GM21390 (cell line): ENCODE measurements around the gene SLITRK1.

Source experiments
- ATAC-seq: cut with Tn5 transposase; IDR thresholded peaks from one replicate; pipeline ENCODE4 v1.9.1; 2021; ENCODE audit not compliant: unreplicated experiment

SLITRK1 gene

DNA sequence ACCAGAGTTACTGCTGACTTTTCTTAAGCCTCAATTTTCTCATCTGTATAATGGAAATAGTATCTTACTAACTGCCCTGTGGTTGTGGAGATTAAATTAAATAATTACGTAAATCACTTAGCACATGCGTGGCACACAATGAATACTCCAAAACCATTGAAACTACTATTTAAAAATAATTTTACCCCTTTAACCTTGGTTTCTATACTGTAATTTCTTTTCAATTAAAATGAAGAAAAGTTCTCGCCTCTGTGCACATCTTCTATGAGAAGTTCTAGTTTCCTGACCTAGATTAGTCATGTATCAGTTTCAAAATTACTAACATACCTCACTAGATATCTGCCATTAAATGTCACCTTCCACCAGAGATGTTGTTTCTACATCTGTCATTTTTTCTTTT lies 5.7 kb downstream of the SLITRK1 start:
- peak; percentile 97 for ATAC-seq

- no peak for ATAC-seq
Measured at GRCh38 chr13:83867708-83868107, 14.6 kb downstream of the SLITRK1 start.

- no peak for ATAC-seq
Measured at GRCh38 chr13:83865161-83866137, 16.8 kb downstream of the SLITRK1 start.

DNA sequence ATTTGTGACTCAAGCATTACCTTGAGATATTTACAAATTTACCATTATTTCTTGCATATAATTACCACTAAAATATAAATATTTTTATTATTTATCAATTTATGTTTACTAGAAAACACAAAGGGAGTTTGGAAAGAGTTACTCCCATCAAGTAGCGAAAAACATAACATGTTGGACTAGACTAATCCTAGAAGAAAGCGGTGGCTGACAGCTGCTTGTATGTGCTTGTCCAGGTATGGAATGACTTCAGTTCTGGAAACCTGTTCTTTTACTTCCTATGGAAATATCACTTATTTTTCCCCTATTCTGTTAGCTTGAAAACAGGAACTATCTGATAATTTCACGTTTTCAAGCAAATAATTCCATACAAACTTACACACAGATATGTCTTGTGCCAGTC lies 28.5 kb downstream of the SLITRK1 start:
- ATAC-seq, result no peak

- ATAC-seq, result no peak
Measured at GRCh38 chr13:83845106-83845505, 37.2 kb downstream of the SLITRK1 start.

GRCh38 chr13:83839146-83839545 lies 43.1 kb downstream of the SLITRK1 start:
- no peak for ATAC-seq

DNA sequence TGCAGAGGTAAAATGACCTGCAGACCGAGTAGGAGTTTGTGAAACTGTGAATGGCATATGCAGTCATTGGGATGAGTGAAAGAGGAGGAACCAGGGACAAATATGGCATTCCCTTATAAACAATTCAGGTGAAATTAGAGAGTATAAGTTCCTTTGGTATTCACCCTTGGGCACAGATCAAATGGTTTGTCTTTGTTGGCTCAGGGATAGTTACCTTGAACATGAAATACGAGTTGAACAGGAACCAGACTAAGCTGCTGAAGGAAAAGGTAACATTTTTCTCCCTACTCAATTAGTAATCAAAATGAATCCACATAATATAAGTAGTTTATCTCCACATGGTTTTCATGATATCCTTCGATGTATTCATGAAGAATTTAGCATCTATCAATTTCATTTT lies 50.5 kb downstream of the SLITRK1 start:
- ATAC-seq, result no peak

DNA sequence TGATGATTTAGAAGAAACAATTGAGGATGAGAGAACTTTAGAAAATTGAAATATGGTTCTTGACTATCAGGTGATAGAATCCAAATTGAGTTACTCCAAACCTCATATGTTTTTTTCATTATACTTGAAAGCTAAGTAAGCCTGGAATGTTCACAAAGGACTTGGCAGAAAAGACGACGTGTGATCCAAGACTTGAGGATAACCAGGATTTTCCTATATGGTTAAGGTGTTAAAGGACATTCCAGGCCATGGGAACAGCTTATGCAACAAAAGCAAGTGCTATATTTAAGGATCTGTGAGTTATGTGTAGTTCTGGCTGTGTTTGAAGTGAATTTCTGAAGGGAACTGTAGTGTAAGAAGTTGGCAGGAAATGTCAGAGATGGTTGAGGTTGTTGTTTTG lies 52.5 kb downstream of the SLITRK1 start:
- no peak for ATAC-seq

DNA sequence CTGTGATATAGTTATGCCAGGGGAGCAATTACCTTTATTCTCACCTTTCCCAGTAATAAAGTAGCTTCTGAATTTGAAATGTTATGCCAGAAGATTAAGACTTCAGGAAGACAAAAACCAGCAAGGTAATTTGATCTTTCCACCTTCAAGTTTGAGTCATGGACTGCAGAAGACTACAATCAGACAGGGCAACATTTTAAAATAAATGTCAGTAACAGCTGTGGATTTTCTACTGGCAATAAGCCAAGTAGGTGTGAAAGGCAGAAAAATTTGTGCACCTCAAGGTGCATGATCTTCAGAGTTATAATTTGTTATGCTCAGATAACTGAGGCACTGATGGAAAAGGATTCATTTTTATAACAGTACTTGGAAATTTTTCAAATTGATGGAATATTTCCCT lies 54.9 kb downstream of the SLITRK1 start:
- ATAC-seq, result no peak
